SH-SY5Y (cell line): ENCODE measurements around the gene NXPH1.

Experiments
- GATA2 ChIP-seq: IDR thresholded peaks from 2 replicates; pipeline ENCODE4 v1.6.1; 2011; ENCODE audit warnings: mild to moderate bottlenecking, low read depth, low read length
- GATA3 ChIP-seq: IDR thresholded peaks from 2 replicates; pipeline ENCODE4 v1.6.1; 2011; ENCODE audit warnings: low read depth, mild to moderate bottlenecking, low read length, moderate library complexity

GRCh38 chr7:8785081-8785480, 351.7 kb downstream of the NXPH1 start:
- TF ChIP-seq GATA2 (no peak), GATA3 (no peak)
